ENCODE results near the gene AGR2. TPM values are rescaled to one million over a fixed set of nuclear protein-coding genes. Genes with fewer than 3 reads are reported as not detected.

AGR2 gene
- total RNA-seq, 1 experiment from 2014 or later = 0.93 TPM

DNA sequence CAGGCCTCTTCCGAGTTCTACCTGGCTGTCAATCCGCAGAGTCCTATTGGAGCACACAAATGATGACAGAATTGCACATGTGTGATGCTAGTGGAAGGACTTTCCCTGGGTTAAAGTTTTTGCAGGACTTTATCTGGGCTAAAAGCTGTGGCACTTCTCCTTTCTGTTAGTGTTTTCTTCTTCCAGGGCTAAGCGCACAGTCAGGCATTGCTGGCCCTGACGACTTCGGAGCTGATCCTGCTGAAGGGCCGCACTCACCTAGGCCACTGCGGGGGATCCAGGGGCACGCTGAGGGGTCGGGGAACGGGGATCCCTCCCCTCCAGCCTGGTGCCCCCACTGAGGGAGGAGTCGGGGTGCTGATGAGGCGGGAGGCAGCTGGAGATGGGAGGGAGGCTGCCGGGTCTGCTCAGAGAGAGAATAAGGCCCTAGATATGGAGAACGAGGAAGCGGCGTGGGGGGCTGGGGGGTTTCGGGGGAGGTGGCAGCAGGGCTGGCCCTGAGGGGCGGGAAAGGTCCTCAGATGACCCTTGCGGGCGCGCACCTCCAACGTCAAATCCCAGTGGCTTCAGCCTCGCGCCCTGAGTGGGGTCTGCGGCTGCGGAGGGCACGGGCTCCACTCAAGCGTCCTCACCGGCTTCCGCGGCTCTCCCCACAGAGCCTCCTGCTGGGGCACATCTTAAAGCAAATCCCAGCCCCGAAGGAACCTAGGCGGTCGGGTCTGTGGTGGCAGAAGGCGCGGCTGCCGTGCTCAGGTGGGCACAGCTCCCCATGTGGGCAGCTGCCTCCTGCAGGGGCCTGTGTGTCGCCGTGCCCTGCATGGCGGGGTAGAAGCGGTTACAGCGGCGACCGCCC lies 46.0 kb upstream of the AGR2 start:
- TF ChIP-seq ZFX (IDR thresholded peaks at IDR 0.05) = no peak
- no peak for TF ChIP-seq RAD21 (IDR thresholded peaks at IDR 0.05; ENCODE audit: low read depth)
- TF ChIP-seq CEBPB (IDR thresholded peaks at IDR 0.05; ENCODE audit: low read depth) = no peak
- TF ChIP-seq SIN3A (IDR thresholded peaks at IDR 0.05; ENCODE audit: low read depth) = no peak
- no peak for TF ChIP-seq FOSL1 (IDR thresholded peaks at IDR 0.05; ENCODE audit: low read depth)
- TF ChIP-seq EZH2 (IDR thresholded peaks at IDR 0.05) = no peak
- TF ChIP-seq SP1 (IDR thresholded peaks at IDR 0.05; ENCODE audit: low read depth) = no peak
- TF ChIP-seq JUND (IDR thresholded peaks at IDR 0.05) = no peak
- no peak for TF ChIP-seq MAX (IDR thresholded peaks at IDR 0.05)
- no peak for TF ChIP-seq ZNF274 (IDR thresholded peaks at IDR 0.05; ENCODE audit: low read depth, low read length)
- TF ChIP-seq, protein P1, sequence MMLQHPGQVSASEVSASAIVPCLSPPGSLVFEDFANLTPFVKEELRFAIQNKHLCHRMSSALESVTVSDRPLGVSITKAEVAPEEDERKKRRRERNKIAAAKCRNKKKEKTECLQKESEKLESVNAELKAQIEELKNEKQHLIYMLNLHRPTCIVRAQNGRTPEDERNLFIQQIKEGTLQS (IDR thresholded peaks at IDR 0.05) = no peak
- no peak for TF ChIP-seq POLR2AphosphoS5 (IDR thresholded peaks at IDR 0.05; ENCODE audit: low read depth, low read length)
- no peak for TF ChIP-seq CBX3 (IDR thresholded peaks at IDR 0.05; ENCODE audit: low read depth)
- TF ChIP-seq ZBTB33 (IDR thresholded peaks at IDR 0.05; ENCODE audit: extremely low read depth, insufficient replicate concordance, low read length) = no peak
- no peak for TF ChIP-seq TCF7L2 (IDR thresholded peaks at IDR 0.05; ENCODE audit: borderline replicate concordance, extremely low read depth, insufficient read depth, insufficient read length)
- TF ChIP-seq EZH2phosphoT487 (IDR thresholded peaks at IDR 0.05; ENCODE audit: borderline replicate concordance) = no peak
- TF ChIP-seq EGR1 (IDR thresholded peaks at IDR 0.05; ENCODE audit: low read depth) = no peak
- Histone ChIP-seq H3K4me1 (ENCODE audit: control insufficient read depth in 1 of 2, insufficient read depth in 2 of 2, low read length in 2 of 2) (peaks cover 3 to 6% of the 10 kb centered on the region in 2 experiments; a peak in 2 of 4 replicates), H3K9me2 (ENCODE audit: insufficient read depth) (no peaks in the 10 kb centered on the region), H3K36me3 (ENCODE audit: control insufficient read depth in 1 of 2, insufficient read depth in 2 of 2, low read length in 2 of 2) (no peaks in the 10 kb centered on the region), H3K9ac (ENCODE audit: low read length) (no peak overlapping the region), H3K4me3 (replicated peaks in 1 of 2; ENCODE audit: low read depth in 1 of 2, low read length in 2 of 2) (no peak overlapping the region), H3K27me3 (ENCODE audit: insufficient read depth, low read length) (no peaks in the 10 kb centered on the region), H3K27ac (ENCODE audit: low read depth, low read length) (no peak overlapping the region), H3K9me3 (ENCODE audit: control insufficient read depth in 1 of 2, insufficient read depth in 1 of 2, low read depth in 1 of 2, low read length in 2 of 2) (no peaks in the 10 kb centered on the region), H4K20me1 (ENCODE audit: insufficient read depth) (no peaks in the 10 kb centered on the region), H3K79me2 (ENCODE audit: insufficient read depth, low read length) (no peaks in the 10 kb centered on the region), H2AFZ (ENCODE audit: low read depth, low read length, poor library complexity, severe bottlenecking) (no peak overlapping the region), H3K4me2 (ENCODE audit: low read length) (no peak overlapping the region)
- ChIA-PET RAD21 (ENCODE audit: low non-redundant PET in 1 of 2, low total read pairs in 2 of 2, uncharacterized antibody in 2 of 2, unreplicated experiment in 2 of 2) (no interaction called here), CTCF (no interaction called here), POLR2A (no interaction called here)
- ATAC-seq (no peak), DNase-seq (ENCODE audit: low read depth, low spot score) (no peak)
- BruUV-seq (replicated peaks) = no TSS peak
- intact Hi-C loops (cut with micrococcal nuclease) = no loop called here
